HG03025 (cell line): ENCODE measurements around the gene ARHGAP24.

Experiments used
- ATAC-seq: cut with Tn5 transposase; IDR thresholded peaks from one replicate; pipeline ENCODE4 v1.9.1; 2021; ENCODE audit warnings: mild to moderate bottlenecking, moderate library complexity; ENCODE audit not compliant: unreplicated experiment, low FRiP score

ARHGAP24 gene

DNA sequence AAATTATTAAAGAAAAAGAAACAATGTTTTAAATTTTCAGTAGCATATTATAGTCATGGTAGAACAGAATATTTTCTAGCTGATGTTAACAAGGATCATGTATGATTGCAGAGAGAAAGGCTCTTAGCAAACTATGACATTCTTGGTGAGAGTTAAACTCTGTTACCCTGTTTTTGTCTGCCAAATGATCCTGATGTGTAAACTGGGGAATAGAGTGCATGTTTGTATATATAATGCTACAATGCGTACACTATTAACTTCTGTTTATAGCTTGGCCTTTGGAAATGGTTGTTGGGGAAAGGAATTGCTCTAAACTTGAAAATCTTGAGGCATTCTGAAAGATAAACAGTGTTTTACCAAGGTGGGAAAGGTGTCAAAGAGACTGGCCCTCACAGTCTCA lies 292.7 kb downstream of the ARHGAP24 start:
- no peak for ATAC-seq

DNA sequence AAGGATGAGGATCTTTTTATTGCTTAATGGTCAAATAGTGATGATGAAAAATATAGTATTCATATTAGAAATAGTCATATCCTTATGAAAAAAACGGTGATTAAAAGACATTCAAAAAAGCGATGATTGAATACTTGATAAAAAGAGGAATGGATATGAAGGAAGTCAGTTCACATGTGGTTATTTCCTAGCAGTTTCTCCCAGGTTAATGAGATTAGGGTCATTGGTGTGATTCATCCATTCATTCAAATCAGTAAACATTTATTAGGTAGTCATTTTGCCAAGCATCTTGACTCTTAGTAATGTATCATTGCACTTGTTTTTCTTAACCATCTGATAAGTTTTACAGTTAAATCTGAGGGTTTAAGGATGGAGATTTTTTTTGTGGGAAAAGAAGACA lies 294.1 kb downstream of the ARHGAP24 start:
- no peak for ATAC-seq

DNA sequence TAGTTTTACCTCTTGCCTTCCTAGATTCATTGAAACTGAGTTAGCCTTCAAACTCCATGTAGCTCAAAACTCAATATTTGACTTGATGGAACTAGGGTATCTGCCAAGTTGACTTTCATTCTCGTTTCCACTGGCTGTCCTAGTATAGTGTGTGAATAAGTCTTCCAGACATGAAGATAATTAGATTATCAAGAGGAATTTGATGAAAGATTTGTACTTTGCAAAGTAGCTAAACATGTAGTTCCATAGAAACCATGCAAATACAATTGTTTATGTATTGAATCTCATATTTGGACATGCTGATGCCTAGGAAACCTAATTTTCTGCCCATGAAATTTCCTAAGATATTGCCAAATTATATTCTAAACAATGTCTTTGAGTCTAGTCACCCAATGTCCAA lies 297.5 kb downstream of the ARHGAP24 start:
- ATAC-seq = no peak

DNA sequence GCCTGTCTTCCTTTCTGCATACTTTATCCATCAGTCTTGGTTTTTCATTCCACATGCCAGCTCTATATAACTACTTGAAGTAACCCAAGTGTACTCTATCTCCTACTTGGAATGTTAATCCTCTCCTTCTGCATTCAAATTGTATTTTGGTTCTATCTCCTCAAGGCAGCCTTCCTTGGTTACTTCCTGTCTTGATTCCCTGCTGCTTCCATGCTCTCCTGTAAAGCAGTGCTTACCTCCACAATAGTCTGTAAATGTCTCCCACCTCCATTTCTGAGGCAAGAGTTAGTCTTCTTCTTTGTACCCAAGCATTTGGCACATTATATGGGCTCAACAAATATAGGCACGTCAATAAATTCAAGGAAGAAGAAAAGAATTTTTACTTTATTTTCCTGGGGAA lies 298.4 kb downstream of the ARHGAP24 start:
- ATAC-seq = no peak

DNA sequence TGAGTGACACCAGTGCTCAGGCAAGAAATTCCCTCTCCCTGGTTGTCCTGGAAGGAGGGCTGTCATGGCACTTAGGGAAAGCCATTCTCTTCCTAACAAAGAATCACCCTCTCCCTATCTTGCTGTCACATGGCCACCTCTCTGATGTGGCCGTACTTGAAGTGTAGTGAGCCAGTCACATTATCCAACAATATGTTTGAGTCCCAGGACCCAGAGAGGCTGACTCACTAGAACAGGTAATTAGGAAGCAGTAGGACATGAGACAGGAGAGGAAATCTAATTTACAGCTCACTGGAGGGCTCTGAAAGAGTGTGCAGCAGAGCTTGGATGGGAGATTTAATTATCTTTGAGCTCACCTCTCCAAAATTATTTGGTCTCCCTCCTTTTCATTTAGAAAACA lies 299.1 kb downstream of the ARHGAP24 start:
- ATAC-seq = no peak

DNA sequence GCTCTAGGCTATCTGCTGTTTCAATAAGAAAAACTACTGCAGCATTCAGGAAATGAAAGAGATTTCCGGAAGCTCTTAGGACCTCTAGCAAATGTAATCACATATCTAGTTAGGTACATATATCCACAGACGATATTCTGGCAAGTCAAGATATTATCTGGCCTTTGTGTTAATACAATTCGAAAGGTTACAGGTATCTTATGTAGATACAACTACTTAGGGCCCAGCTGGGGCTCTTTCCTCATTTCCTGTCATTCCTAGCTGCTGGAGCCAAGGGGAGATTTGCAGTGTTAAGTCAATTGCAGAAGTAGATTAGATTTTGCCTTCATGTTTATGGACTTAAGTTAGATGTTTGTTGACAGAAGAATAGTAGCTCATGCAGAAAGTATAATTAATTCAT lies 299.5 kb downstream of the ARHGAP24 start:
- no peak for ATAC-seq

DNA sequence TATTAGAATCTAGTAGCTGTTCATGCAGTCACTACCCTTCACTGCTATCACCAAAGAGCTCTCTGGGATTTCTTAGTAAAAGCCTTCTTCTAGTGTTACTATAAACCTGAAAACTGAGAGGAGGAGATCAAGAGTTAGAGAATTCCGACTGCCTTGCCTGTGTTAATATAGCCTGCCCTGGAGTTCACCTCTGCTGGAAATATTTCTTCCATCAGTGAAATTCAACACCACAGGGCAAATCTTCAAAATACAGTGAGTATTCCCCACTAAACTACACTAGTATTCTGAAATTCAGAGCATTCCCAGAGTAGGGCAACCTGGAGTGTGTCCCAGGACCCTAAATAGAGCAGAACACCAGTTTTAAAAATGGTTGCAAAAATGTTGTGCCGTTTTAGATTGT lies 301.1 kb downstream of the ARHGAP24 start:
- no peak for ATAC-seq

DNA sequence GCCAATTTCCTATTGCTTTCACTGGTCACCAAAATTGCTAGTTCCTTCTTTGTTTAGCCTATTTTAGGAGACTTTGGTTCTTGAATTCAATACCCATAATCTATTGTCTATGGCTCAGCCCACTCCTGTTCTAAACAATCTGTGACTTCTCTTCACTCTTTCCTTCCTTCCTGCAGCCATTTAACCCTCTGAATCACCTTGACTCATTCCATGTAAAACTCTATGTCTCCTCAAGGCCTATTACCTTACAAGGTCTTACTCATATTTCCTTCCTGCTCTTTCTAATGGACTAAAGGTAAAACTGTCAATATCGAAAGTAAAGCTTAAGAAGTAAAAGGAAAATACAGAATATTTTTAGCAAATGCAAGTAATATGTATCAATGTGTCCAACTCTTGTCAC lies 301.6 kb downstream of the ARHGAP24 start:
- no peak for ATAC-seq

DNA sequence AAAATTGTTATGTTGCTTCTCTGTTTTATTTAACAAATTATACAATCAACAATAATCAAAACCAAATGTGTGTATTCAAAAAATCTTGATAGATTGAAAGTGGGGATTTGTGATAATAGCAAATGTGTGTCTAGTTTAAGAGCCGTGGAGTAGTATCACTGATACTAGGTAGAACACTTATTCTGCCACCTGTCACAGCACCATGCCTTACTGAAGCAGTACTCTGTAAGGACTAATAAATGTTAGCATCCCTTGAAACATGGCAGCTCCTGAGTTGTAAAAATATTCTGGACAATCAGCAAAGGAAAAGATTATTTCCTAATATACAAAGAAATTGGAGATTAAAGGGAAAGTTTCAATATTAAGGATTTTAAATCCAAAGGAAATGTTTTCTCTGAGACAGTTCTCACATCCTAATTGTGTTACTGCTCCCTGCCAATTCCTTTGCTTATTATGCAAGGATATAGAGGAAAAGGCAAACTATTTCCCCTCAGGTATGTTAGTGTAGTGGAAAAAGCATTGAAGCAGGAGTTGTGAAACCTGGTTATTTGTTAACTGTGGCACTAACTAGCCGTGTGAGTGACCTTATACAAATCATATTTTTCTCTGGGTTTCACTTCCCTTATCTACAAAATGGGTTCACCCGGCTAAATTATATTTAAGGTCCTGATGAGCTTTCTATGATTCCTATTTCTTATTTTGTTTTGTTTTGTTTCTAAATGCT lies 303.1 kb downstream of the ARHGAP24 start:
- ATAC-seq = peak; percentile 90

DNA sequence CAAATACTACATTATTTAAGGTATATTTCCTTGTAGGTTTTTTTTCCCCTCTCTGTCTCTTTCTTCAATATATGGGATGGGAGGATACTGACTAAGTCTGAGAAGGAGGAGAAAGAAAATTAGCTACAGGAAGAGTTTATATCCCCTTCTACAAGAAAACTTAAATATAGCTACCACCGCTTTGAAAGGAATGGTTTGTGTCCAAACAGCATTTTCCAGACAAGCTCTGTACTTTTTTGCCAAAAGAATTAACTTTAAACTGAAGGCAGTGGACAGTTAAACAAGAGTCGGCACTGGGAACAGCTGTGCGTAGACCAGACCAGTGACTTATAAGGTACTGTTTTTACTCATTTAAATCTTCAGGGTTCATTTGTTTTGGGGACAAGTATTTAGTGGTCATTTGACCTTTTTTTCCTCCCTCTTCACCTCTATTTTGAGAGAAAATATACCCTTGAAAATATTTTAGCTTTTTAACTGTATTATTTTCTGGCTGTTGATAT lies 303.7 kb downstream of the ARHGAP24 start:
- peak; percentile 87 for ATAC-seq

DNA sequence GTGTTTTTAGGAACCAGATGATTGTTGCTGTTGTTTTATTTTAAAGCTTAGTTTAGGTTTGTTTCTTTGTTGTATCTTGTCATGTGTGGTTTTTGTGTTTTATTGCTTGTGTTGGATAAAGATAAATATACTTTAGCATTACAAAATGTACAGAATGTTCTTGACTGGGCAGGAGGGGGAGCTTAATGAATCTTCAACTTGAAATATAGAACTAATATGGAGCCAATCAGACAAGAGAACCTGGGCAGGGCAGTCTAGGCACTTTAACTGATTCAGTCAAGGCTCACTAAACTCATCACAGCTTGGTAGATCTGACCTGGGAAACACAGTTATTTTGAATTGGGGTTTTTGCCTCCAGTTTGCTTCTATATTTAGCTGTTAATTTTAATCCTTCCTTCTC lies 304.2 kb downstream of the ARHGAP24 start:
- no peak for ATAC-seq

DNA sequence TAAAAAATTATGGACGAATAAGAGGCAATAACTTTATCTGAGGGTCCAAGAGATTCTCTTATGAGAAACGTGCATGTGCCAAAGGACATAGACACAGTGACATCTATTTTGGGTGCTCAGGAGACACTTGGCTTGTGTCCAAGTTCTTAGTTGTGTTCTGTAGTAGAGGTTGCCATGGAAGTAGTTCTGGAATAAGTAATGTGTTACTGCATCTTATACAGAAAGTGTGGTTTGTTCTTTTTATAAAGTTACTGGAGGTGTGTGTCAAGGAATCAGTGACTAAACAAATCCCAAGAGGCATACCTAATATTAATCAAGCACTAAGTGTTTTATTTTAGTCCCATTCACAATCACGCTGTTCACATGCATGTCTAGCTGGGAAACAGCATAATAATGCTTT lies 305.7 kb downstream of the ARHGAP24 start:
- no peak for ATAC-seq

DNA sequence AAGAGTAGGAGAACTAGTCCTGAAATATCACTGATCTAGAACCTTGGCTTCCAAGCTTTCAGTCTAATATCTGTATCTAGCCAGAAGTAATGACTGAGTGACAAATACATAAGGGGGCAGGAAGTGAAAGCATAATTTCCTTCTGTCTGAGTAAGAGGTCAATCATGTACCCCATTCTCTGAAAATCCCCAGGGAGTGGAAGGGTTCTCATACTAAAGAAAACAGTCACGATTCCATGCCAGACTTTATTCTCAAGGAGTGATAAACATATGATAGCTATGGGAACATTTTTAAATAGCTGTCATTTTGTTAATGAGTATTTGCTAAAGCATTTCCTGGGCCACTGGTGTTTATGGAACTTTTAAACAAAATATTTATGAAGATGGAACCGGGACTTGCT lies 308.5 kb downstream of the ARHGAP24 start:
- ATAC-seq = no peak

DNA sequence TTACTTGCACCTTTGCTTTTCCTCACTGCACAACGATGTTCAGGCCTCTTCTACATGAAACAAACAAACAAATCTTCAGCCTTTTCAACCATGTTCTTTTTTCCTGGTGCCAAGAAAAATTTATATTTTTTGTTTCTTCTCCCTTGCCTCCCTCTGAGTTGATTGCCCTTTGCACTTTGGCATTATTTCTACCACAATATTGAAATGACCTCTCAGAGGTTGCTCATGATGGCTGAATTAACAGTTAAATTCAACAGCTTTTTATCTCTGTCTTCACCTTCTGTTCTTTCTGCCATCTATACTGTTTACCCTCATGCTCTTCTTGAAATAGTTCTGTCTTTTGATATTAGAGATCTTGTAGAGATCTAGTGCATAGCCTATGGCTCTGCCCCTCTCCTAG lies 308.9 kb downstream of the ARHGAP24 start:
- ATAC-seq = no peak

DNA sequence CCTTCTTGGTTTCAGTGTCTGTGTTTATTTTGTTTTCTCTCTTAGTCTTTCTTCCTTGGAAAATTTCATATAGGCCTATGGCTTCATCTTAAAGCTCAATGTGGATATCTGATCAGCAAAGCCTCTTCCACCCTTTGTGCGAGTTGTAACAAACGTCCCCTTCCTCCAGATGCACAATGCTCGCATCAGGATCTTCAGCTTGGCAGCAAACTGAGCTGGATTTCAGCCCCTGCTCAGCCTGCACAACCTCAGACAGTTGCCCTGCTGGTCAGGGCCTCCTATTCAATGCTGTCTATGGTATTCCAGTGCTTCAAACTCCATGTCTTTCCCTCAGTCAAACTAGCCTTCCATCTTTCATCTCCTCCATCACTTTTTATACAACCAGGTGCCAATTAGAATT lies 309.4 kb downstream of the ARHGAP24 start:
- no peak for ATAC-seq

DNA sequence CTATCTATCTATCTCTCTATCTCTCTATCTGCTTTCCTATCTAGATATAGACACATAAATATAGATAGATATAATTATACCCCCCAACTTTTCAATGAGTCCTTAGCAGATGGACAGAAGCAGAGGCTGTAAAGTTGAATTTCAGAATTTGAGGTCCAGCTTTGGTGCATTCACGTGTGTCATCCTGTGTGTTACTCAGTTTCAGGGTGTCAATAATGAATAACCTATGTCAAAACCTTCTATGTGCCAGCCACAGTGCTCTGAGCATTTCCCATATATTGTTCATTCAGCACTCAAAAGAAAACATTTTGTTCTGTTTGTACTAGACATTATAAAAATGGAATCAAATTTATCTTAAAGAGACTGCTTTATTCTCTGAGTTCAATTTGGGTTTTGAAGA lies 310.0 kb downstream of the ARHGAP24 start:
- no peak for ATAC-seq

DNA sequence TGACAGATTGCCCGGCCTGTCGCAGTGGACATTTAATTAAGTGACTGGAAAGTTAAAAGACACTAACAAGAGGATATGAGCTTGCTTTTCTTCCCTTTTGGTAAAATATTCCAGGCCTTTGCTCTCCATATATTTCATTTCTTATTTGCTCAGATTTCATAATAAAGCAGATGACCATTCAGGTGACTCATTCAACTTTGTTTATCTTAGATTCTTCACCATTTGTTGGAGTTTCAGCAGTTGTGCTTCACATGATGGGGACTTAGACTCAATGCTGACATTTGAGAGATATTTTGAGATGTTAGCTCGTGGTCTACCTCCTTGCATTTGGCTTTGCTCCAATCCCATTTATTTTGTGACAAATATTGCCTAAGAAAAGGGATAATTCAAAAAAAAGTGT lies 312.2 kb downstream of the ARHGAP24 start:
- no peak for ATAC-seq

DNA sequence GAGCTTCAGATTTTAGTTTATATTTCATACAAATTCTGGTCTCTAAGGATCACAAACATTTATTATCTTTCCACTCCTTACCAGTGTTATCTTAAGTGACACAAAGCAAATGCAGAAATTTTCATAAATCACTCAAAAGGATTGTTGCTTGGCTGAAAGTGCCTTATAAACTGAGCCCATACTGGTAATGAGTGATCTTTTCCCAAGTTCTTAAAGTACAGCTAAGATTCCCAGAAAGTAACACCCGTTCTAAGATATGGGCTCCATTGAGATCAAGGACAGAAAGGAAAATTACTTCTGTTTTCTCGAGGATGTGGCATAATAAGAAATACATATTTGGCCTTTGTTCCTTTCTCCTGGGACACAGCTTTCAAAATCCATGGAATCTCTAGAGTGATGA lies 313.7 kb downstream of the ARHGAP24 start:
- ATAC-seq = no peak

DNA sequence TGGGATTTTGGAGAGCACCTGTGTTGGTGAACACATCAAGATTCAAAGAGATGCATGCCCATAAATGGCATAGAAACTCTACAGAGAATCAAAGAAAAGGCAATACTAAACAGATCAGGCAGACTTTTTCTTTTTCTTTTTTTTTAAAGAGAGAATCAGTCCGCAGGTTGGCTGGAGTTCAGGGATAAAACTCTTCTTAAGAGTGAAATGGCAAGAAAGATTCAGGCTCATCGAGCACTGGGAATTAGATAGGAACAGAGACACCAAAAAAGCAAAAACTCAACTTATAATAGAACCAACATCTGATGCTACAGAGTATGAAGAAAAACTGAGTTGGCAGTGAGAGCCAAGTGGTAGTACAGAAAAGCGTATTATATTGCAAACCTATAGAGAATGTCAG lies 314.3 kb downstream of the ARHGAP24 start:
- no peak for ATAC-seq

DNA sequence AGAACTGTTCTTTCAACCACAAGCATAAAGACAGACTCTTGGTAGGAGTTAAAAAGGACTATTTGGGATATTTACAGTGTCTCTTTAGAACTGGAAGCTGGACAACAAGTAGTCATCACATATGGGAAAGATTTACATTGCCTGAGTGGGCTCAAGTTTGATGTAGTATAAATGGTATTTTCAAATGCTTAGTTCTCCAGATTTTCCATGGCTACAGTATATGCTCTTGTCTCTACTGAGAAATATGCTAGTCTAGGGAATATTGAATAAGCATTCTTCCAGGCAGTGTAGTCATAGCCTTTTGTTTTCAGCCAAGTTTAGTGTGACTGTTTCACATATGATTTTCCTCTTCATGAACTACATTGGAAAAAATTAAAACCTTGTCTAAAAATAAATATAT lies 315.6 kb downstream of the ARHGAP24 start:
- no peak for ATAC-seq

DNA sequence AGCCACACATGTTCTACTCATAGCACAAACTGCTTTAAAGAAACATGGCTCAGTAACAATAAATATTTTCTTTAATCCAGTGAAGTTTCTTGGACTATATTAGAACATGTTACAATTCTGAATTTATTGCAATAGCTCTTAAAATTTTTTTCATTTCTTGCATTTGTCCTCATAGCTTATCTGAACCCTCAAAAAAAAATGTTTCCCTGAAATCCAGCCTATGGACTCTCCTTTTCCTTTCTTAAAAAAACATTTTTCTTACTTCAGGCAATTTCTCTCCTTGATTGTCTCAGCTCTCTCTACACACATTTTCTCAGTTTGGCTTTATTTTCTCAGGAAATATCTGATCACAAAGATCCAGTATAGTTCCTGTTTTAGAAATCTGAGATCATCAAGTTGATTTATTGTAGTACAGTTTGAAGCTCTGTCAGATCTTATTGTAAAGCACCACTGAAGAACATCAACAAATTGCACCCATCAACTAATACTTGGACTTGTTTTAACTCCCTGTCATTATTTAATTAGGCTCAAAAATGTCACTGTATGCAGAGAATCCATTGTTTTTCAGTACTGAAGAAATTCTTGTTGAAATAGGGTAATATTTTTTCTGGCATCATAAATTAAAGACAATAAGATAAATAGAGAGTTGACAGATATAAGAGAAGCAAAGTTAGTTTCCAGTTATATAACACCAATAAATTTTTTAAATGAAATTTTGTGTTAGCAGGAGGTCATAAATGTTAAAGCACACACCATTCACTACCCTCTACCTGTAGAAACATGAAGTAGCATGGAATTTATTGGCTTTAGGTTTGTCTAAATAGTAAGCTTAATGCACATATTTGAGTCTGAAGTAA lies 317.7 kb downstream of the ARHGAP24 start:
- ATAC-seq = no peak

DNA sequence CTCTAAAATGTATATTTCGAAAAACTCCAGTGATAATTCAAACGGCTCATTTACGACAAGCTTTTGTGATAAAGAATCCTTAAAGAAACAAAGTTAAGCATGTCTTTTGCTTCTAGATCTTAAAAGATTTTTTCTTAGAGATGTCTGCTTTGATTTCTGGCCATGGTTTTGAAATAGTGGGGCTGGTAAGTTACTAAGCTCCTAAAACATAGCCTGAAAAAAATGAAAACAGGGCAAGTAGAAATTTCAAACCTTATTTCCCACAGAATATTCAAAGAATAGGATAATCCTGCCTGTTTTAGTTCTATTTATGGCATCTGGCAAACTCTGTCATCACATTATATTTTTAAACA lies 318.3 kb downstream of the ARHGAP24 start:
- ATAC-seq = no peak
